Measurements from ENCODE around the gene CACNA2D1. TPM values are rescaled to one million over a fixed set of nuclear protein-coding genes. Genes with fewer than 3 reads are reported as not detected.

The CACNA2D1 gene
- total RNA-seq, 2 donors from 2014 or later: 0.46 TPM; not detected in 1

GRCh38 chr7:82053453-82054032 lies 390.0 kb downstream of the CACNA2D1 start:
- H3K36me3 Mint-ChIP-seq (ENCODE audit: insufficient read depth in 2 of 2): no peaks in the 10 kb centered on the region
- H3K27me3 Mint-ChIP-seq (ENCODE audit: low read depth): no peaks in the 10 kb centered on the region
- H3K4me3 Mint-ChIP-seq: no peak overlapping the region
- H3K27ac Mint-ChIP-seq: no peak overlapping the region
- no peaks in the 10 kb centered on the region for H3K9me3 Mint-ChIP-seq
- no peaks in the 10 kb centered on the region for H3K4me1 Mint-ChIP-seq (ENCODE audit: low read depth)
- ATAC-seq (replicated peaks in 1 of 2) (no peak), DNase-seq (no peak)

GRCh38 chr7:82051601-82052000 lies 392.0 kb downstream of the CACNA2D1 start:
- no peak overlapping the region for H3K4me3 Mint-ChIP-seq
- no peak for ATAC-seq (replicated peaks in 1 of 2)

GRCh38 chr7:82050792-82051191 lies 392.8 kb downstream of the CACNA2D1 start:
- no peaks in the 10 kb centered on the region for H3K27me3 Mint-ChIP-seq (ENCODE audit: low read depth)
- H3K9me3 Mint-ChIP-seq: no peaks in the 10 kb centered on the region
- no peaks in the 10 kb centered on the region for H3K4me1 Mint-ChIP-seq (ENCODE audit: low read depth)
- no peak overlapping the region for H3K27ac Mint-ChIP-seq
- ATAC-seq (replicated peaks in 1 of 2): no peak
- no peak overlapping the region for H3K4me3 Mint-ChIP-seq
- no peaks in the 10 kb centered on the region for H3K36me3 Mint-ChIP-seq (ENCODE audit: insufficient read depth in 2 of 2)
- no peak for DNase-seq

More at GRCh38 chr7:82051601-82052000, 392.0 kb downstream of the CACNA2D1 start:
- Mint-ChIP-seq H3K4me1 (ENCODE audit: low read depth) (no peaks in the 10 kb centered on the region), H3K9me3 (no peaks in the 10 kb centered on the region), H3K27me3 (ENCODE audit: low read depth) (no peaks in the 10 kb centered on the region), H3K27ac (no peak overlapping the region), H3K36me3 (ENCODE audit: insufficient read depth in 2 of 2) (no peaks in the 10 kb centered on the region)
- no peak for DNase-seq

GRCh38 chr7:82049891-82050533 lies 393.6 kb downstream of the CACNA2D1 start:
- H3K27ac Mint-ChIP-seq: no peak overlapping the region

GRCh38 chr7:82049442-82049841 lies 394.1 kb downstream of the CACNA2D1 start:
- no peak overlapping the region for H3K4me3 Mint-ChIP-seq
- H3K9me3 Mint-ChIP-seq: no peaks in the 10 kb centered on the region
- ATAC-seq (replicated peaks in 1 of 2): no peak
- no peaks in the 10 kb centered on the region for H3K36me3 Mint-ChIP-seq (ENCODE audit: insufficient read depth in 2 of 2)
- DNase-seq: no peak
- no peak overlapping the region for H3K27ac Mint-ChIP-seq
- no peaks in the 10 kb centered on the region for H3K27me3 Mint-ChIP-seq (ENCODE audit: low read depth)
- no peaks in the 10 kb centered on the region for H3K4me1 Mint-ChIP-seq (ENCODE audit: low read depth)

More at GRCh38 chr7:82049891-82050533, 393.6 kb downstream of the CACNA2D1 start:
- no peaks in the 10 kb centered on the region for H3K4me1 Mint-ChIP-seq (ENCODE audit: low read depth)
- ATAC-seq (replicated peaks in 1 of 2) (no peak), DNase-seq (no peak)
- no peaks in the 10 kb centered on the region for H3K27me3 Mint-ChIP-seq (ENCODE audit: low read depth)
- no peaks in the 10 kb centered on the region for H3K9me3 Mint-ChIP-seq
- no peak overlapping the region for H3K4me3 Mint-ChIP-seq
- no peaks in the 10 kb centered on the region for H3K36me3 Mint-ChIP-seq (ENCODE audit: insufficient read depth in 2 of 2)

GRCh38 chr7:82044497-82045080 lies 399.0 kb downstream of the CACNA2D1 start:
- DNase-seq: peak; percentile 4 to 8

GRCh38 chr7:82039621-82040020 lies 404.0 kb downstream of the CACNA2D1 start:
- Mint-ChIP-seq H3K4me1 (ENCODE audit: low read depth) (no peaks in the 10 kb centered on the region), H3K27me3 (ENCODE audit: low read depth) (no peaks in the 10 kb centered on the region), H3K36me3 (ENCODE audit: insufficient read depth in 2 of 2) (no peaks in the 10 kb centered on the region), H3K9me3 (peaks cover 0 to 4% of the 10 kb centered on the region in 2 donors), H3K4me3 (no peak overlapping the region), H3K27ac (no peak overlapping the region)
- DNase-seq: no peak
- no peak for ATAC-seq (replicated peaks in 1 of 2)

More at GRCh38 chr7:82044497-82045080, 399.0 kb downstream of the CACNA2D1 start:
- peaks cover 0 to 4% of the 10 kb centered on the region in 2 donors for H3K9me3 Mint-ChIP-seq
- no peaks in the 10 kb centered on the region for H3K4me1 Mint-ChIP-seq (ENCODE audit: low read depth)
- H3K4me3 Mint-ChIP-seq: no peak overlapping the region
- no peaks in the 10 kb centered on the region for H3K27me3 Mint-ChIP-seq (ENCODE audit: low read depth)
- no peak overlapping the region for H3K27ac Mint-ChIP-seq
- no peaks in the 10 kb centered on the region for H3K36me3 Mint-ChIP-seq (ENCODE audit: insufficient read depth in 2 of 2)
- no peak for ATAC-seq (replicated peaks in 1 of 2)

- ATAC-seq (replicated peaks in 1 of 2) (no peak), DNase-seq (no peak)
- no peak overlapping the region for H3K27ac Mint-ChIP-seq
- H3K4me1 Mint-ChIP-seq (ENCODE audit: low read depth): no peaks in the 10 kb centered on the region
- peaks cover 0 to 4% of the 10 kb centered on the region in 2 donors for H3K9me3 Mint-ChIP-seq
- H3K27me3 Mint-ChIP-seq (ENCODE audit: low read depth): no peaks in the 10 kb centered on the region
- H3K4me3 Mint-ChIP-seq: no peak overlapping the region
- no peaks in the 10 kb centered on the region for H3K36me3 Mint-ChIP-seq (ENCODE audit: insufficient read depth in 2 of 2)
Observed at GRCh38 chr7:82036146-82036886, 407.3 kb downstream of the CACNA2D1 start.

GRCh38 chr7:82035456-82035855 lies 408.1 kb downstream of the CACNA2D1 start:
- no peaks in the 10 kb centered on the region for H3K4me1 Mint-ChIP-seq (ENCODE audit: low read depth)
- ATAC-seq (replicated peaks in 1 of 2) (no peak), DNase-seq (no peak)
- H3K4me3 Mint-ChIP-seq: no peak overlapping the region
- H3K36me3 Mint-ChIP-seq (ENCODE audit: insufficient read depth in 2 of 2): no peaks in the 10 kb centered on the region
- no peak overlapping the region for H3K27ac Mint-ChIP-seq
- no peaks in the 10 kb centered on the region for H3K27me3 Mint-ChIP-seq (ENCODE audit: low read depth)
- peaks cover 0 to 4% of the 10 kb centered on the region in 2 donors for H3K9me3 Mint-ChIP-seq

GRCh38 chr7:82032901-82033300 lies 410.7 kb downstream of the CACNA2D1 start:
- Mint-ChIP-seq H3K27me3 (ENCODE audit: low read depth) (no peaks in the 10 kb centered on the region), H3K4me3 (no peak overlapping the region), H3K9me3 (peaks cover 0 to 2% of the 10 kb centered on the region in 2 donors), H3K27ac (no peak overlapping the region), H3K36me3 (ENCODE audit: insufficient read depth in 2 of 2) (no peaks in the 10 kb centered on the region), H3K4me1 (ENCODE audit: low read depth) (no peaks in the 10 kb centered on the region)
- ATAC-seq (replicated peaks in 1 of 2): no peak
- no peak for DNase-seq

- no peak for DNase-seq
- Mint-ChIP-seq H3K9me3 (peaks cover 0 to 7% of the 10 kb centered on the region in 2 donors), H3K4me1 (ENCODE audit: low read depth) (no peaks in the 10 kb centered on the region), H3K4me3 (no peak overlapping the region), H3K27me3 (ENCODE audit: low read depth) (no peaks in the 10 kb centered on the region), H3K27ac (no peak overlapping the region), H3K36me3 (ENCODE audit: insufficient read depth in 2 of 2) (no peaks in the 10 kb centered on the region)
- ATAC-seq (replicated peaks in 1 of 2): no peak
Observed at GRCh38 chr7:82029236-82029913, 414.2 kb downstream of the CACNA2D1 start.

GRCh38 chr7:82028097-82028496 lies 415.5 kb downstream of the CACNA2D1 start:
- ATAC-seq (replicated peaks in 1 of 2): no peak
- Mint-ChIP-seq H3K27me3 (ENCODE audit: low read depth) (no peaks in the 10 kb centered on the region), H3K27ac (no peak overlapping the region), H3K9me3 (peaks cover 0 to 7% of the 10 kb centered on the region in 2 donors), H3K36me3 (ENCODE audit: insufficient read depth in 2 of 2) (no peaks in the 10 kb centered on the region), H3K4me3 (no peak overlapping the region), H3K4me1 (ENCODE audit: low read depth) (no peaks in the 10 kb centered on the region)
- no peak for DNase-seq

GRCh38 chr7:82021713-82022112 lies 421.9 kb downstream of the CACNA2D1 start:
- Mint-ChIP-seq H3K27ac (no peak overlapping the region), H3K4me1 (ENCODE audit: low read depth) (no peaks in the 10 kb centered on the region), H3K27me3 (ENCODE audit: low read depth) (no peaks in the 10 kb centered on the region), H3K4me3 (no peak overlapping the region), H3K9me3 (peaks cover 0 to 5% of the 10 kb centered on the region in 2 donors), H3K36me3 (ENCODE audit: insufficient read depth in 2 of 2) (no peaks in the 10 kb centered on the region)
- no peak for DNase-seq
- no peak for ATAC-seq (replicated peaks in 1 of 2)
